Liver (tissue), 3 donors: Measurements from ENCODE around the gene HTD2.

Source experiments
- EGR1 ChIP-seq, 2 donors: IDR thresholded peaks; 2 replicates each; pipeline ENCODE4 v1.6.1; 2016 to 2018; ENCODE audit warnings: antibody characterized with exemption in 2 of 2, low read depth in 2 of 2
- GABPA ChIP-seq, 2 donors: IDR thresholded peaks in 1 of 2; conservative IDR thresholded peaks in 1 of 2; 2 replicates each; pipeline ENCODE4 v1.6.1; 2016; ENCODE audit warnings: antibody characterized with exemption in 2 of 2, mild to moderate bottlenecking in 1 of 2, moderate library complexity in 1 of 2
- HNF4G ChIP-seq: IDR thresholded peaks from 2 replicates; pipeline ENCODE4 v1.6.1; 2016; ENCODE audit warnings: antibody characterized with exemption
- JUND ChIP-seq, 2 donors: IDR thresholded peaks; 2 replicates each; pipeline ENCODE4 v1.6.1; 2016; ENCODE audit warnings: antibody characterized with exemption in 2 of 2
- RAD21 ChIP-seq, 2 donors: IDR thresholded peaks; 2 replicates each; pipeline ENCODE4 v1.6.1; 2016; ENCODE audit warnings: antibody characterized with exemption in 2 of 2, mild to moderate bottlenecking in 2 of 2
- SP1 ChIP-seq: IDR thresholded peaks from 2 replicates; pipeline ENCODE4 v1.6.1; 2018; ENCODE audit warnings: antibody characterized with exemption, mild to moderate bottlenecking
- TAF1 ChIP-seq: conservative IDR thresholded peaks from 2 replicates; pipeline ENCODE4 v1.6.1; 2016; ENCODE audit warnings: antibody characterized with exemption, mild to moderate bottlenecking
- TF ChIP-seq, protein P1 (sequence below): fragments of 150-350 bp; IDR thresholded peaks from 2 replicates; pipeline ENCODE4 v1.5.1; 2017; ENCODE audit warnings: improper control_type of control experiment, low read depth, low read length; ENCODE audit not compliant: missing input control
- TF ChIP-seq, protein P2 (sequence below): IDR thresholded peaks from 2 replicates; pipeline ENCODE4 v1.6.1; 2016; ENCODE audit warnings: antibody characterized with exemption
- TF ChIP-seq, protein P3 (sequence below): IDR thresholded peaks from 2 replicates; pipeline ENCODE4 v1.6.1; 2016; ENCODE audit warnings: antibody characterized with exemption, mild to moderate bottlenecking
- TF ChIP-seq, protein P4 (sequence below): IDR thresholded peaks from 2 replicates; pipeline ENCODE4 v1.6.1; 2016; ENCODE audit warnings: antibody characterized with exemption
- donor health status: healthy.
- donor health status: healthy.

DNA sequence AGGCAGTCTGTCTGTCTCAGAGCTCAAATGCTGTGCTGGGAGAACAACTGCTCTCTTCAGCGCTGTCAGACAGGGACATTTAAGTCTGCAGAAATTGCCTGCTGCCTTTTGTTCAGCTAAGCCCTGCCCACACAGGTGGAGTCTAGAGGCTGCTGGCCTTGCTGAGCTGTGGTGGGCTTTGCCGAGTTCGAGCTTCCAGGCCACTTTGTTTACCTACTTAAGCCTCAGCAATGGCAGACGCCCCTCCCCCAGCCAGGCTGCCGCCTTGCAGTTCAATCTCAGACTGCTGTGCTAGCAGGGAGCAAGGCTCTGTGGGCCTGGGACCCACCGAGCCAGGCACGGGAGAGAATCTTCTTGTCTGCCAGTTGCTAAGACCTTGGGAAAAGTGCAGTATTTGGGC lies 25.3 kb upstream of the HTD2 start:
- TF ChIP-seq GABPA (IDR thresholded peaks at IDR 0.05 in 1 of 2, conservative IDR thresholded peaks at IDR 0.05 in 1 of 2) (no peak), EGR1 (IDR thresholded peaks at IDR 0.05; ENCODE audit: low read depth in 2 of 2) (no peak), TAF1 (no peak), HNF4G (no peak), RAD21 (IDR thresholded peaks at IDR 0.05) (no peak), SP1 (no peak), JUND (IDR thresholded peaks at IDR 0.05) (no peak)
- TF ChIP-seq, protein P1, sequence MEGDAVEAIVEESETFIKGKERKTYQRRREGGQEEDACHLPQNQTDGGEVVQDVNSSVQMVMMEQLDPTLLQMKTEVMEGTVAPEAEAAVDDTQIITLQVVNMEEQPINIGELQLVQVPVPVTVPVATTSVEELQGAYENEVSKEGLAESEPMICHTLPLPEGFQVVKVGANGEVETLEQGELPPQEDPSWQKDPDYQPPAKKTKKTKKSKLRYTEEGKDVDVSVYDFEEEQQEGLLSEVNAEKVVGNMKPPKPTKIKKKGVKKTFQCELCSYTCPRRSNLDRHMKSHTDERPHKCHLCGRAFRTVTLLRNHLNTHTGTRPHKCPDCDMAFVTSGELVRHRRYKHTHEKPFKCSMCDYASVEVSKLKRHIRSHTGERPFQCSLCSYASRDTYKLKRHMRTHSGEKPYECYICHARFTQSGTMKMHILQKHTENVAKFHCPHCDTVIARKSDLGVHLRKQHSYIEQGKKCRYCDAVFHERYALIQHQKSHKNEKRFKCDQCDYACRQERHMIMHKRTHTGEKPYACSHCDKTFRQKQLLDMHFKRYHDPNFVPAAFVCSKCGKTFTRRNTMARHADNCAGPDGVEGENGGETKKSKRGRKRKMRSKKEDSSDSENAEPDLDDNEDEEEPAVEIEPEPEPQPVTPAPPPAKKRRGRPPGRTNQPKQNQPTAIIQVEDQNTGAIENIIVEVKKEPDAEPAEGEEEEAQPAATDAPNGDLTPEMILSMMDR = no peak
- TF ChIP-seq, protein P2, sequence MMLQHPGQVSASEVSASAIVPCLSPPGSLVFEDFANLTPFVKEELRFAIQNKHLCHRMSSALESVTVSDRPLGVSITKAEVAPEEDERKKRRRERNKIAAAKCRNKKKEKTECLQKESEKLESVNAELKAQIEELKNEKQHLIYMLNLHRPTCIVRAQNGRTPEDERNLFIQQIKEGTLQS = no peak
- TF ChIP-seq, protein P3, sequence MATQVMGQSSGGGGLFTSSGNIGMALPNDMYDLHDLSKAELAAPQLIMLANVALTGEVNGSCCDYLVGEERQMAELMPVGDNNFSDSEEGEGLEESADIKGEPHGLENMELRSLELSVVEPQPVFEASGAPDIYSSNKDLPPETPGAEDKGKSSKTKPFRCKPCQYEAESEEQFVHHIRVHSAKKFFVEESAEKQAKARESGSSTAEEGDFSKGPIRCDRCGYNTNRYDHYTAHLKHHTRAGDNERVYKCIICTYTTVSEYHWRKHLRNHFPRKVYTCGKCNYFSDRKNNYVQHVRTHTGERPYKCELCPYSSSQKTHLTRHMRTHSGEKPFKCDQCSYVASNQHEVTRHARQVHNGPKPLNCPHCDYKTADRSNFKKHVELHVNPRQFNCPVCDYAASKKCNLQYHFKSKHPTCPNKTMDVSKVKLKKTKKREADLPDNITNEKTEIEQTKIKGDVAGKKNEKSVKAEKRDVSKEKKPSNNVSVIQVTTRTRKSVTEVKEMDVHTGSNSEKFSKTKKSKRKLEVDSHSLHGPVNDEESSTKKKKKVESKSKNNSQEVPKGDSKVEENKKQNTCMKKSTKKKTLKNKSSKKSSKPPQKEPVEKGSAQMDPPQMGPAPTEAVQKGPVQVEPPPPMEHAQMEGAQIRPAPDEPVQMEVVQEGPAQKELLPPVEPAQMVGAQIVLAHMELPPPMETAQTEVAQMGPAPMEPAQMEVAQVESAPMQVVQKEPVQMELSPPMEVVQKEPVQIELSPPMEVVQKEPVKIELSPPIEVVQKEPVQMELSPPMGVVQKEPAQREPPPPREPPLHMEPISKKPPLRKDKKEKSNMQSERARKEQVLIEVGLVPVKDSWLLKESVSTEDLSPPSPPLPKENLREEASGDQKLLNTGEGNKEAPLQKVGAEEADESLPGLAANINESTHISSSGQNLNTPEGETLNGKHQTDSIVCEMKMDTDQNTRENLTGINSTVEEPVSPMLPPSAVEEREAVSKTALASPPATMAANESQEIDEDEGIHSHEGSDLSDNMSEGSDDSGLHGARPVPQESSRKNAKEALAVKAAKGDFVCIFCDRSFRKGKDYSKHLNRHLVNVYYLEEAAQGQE = no peak
- TF ChIP-seq, protein P4, sequence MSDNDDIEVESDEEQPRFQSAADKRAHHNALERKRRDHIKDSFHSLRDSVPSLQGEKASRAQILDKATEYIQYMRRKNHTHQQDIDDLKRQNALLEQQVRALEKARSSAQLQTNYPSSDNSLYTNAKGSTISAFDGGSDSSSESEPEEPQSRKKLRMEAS = no peak
